ENCODE measurements around the gene MCEE. TPM values are rescaled to one million over a fixed set of nuclear protein-coding genes. Genes with fewer than 3 reads are reported as not detected.
"Not testable (repeated sequence)": the region's sequence is repeated elsewhere in the genome, so short reads cannot be mapped to it uniquely, and the experiment has no call there.

MCEE gene
- total and polyA plus RNA-seq, 8 donors = 15.6 to 33.2 (median 24.4) TPM

DNA sequence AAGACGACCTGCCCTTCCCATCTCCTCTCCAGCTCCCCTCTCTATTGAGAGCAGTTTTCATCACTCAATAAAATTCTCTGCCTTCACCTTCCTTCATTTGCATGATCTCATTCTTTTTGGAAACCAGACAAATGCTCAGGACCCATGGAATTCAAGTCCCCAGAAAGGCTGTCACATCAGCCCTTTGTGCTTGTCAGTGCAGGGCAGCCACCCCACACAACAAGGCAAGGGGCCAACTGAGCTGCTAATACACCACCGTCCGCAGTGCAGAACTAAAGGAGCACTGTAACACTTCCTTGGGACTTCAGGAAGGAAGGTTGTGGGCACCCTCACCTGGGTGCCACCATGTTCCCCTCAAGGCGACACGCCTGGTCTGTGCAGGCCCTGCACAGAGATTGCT, 26.2 kb downstream of the MCEE start:
- no peak overlapping the region for H3K27ac ChIP-seq
- TF ChIP-seq, protein P1, sequence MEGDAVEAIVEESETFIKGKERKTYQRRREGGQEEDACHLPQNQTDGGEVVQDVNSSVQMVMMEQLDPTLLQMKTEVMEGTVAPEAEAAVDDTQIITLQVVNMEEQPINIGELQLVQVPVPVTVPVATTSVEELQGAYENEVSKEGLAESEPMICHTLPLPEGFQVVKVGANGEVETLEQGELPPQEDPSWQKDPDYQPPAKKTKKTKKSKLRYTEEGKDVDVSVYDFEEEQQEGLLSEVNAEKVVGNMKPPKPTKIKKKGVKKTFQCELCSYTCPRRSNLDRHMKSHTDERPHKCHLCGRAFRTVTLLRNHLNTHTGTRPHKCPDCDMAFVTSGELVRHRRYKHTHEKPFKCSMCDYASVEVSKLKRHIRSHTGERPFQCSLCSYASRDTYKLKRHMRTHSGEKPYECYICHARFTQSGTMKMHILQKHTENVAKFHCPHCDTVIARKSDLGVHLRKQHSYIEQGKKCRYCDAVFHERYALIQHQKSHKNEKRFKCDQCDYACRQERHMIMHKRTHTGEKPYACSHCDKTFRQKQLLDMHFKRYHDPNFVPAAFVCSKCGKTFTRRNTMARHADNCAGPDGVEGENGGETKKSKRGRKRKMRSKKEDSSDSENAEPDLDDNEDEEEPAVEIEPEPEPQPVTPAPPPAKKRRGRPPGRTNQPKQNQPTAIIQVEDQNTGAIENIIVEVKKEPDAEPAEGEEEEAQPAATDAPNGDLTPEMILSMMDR (IDR thresholded peaks at IDR 0.05) = no peak
- intact Hi-C loops (cut with DNase I) = no loop called here
- H3K36me3 ChIP-seq = peaks cover 0 to 2% of the 10 kb centered on the region in 2 donors
- DNase-seq = no peak
- no peaks in the 10 kb centered on the region for H3K27me3 ChIP-seq
- no peaks in the 10 kb centered on the region for H3K4me1 ChIP-seq
- H3K4me3 ChIP-seq = no peak overlapping the region
- no peaks in the 10 kb centered on the region for H3K9me3 ChIP-seq
- ATAC-seq = no peak

DNA sequence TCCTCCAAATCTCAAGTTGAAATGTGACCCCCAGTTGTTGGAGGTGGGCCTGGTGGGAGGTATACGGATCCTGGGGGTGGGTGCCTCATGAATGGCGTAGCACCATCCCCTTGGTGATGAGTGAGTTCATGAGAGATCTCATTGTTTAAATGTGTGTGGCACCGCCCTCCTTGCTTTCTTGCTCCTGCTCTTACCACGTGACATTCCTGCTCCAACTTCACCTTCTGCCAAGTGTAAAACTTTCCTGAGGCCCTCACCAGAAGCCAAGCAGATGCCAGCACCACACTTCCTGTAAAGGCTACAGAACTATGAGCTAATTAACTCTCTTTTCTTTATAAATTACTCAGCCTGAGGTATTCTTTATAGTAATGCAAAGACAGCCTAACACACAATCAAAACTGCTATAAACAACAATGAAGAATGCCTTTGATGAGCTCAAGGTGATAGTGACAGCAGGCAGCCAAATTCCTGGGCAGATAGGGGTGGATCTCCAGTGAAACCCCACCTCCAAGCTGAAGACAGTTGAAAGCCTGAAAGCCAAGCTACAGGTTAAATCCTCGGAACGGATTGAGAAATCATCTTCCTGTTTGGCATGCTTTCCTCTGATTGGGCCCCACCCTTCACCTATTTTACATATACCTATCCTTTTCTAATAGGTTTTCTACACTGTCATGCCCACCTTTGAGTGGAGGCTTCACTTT, 26.9 kb downstream of the MCEE start:
- H3K9me3 ChIP-seq = no peaks in the 10 kb centered on the region
- H3K27me3 ChIP-seq = no peaks in the 10 kb centered on the region
- TF ChIP-seq, protein P1 (IDR thresholded peaks at IDR 0.05) = no peak
- H3K4me1 ChIP-seq = no peaks in the 10 kb centered on the region
- H3K36me3 ChIP-seq = no peaks in the 10 kb centered on the region
- no peak overlapping the region for H3K27ac ChIP-seq
- H3K4me3 ChIP-seq = no peak overlapping the region
- no peak for DNase-seq
- intact Hi-C loops (cut with DNase I) = no loop called here
- ATAC-seq = no peak

DNA sequence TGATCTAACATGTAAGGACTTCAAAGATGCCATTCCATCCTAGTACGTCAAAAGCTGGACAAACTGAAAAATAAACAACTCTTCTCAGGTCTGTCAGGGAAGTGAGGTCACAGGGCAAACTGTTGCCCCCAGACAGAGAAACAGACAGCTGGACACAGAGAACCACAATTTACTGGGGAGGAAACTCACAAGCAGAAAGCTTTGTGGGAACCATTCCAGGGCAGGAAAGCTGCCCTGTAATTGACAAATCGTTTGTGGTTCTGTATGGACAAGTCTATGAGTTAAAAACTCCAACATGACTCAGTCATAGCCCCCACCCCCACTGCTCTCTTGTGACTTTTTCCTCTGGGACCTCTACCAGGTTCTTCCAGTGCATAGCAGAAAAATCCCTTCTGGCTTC, 28.4 kb downstream of the MCEE start:
- Histone ChIP-seq H3K36me3 (no peaks in the 10 kb centered on the region), H3K27me3 (no peaks in the 10 kb centered on the region), H3K4me1 (no peaks in the 10 kb centered on the region), H3K9me3 (no peaks in the 10 kb centered on the region), H3K4me3 (no peak overlapping the region), H3K27ac (no peak overlapping the region)
- TF ChIP-seq, protein P1 (IDR thresholded peaks at IDR 0.05) = no peak
- ATAC-seq (peak; percentile 54), DNase-seq (peak in 1 of 4 donors; percentile 55)
- intact Hi-C loops (cut with DNase I) = no loop called here

DNA sequence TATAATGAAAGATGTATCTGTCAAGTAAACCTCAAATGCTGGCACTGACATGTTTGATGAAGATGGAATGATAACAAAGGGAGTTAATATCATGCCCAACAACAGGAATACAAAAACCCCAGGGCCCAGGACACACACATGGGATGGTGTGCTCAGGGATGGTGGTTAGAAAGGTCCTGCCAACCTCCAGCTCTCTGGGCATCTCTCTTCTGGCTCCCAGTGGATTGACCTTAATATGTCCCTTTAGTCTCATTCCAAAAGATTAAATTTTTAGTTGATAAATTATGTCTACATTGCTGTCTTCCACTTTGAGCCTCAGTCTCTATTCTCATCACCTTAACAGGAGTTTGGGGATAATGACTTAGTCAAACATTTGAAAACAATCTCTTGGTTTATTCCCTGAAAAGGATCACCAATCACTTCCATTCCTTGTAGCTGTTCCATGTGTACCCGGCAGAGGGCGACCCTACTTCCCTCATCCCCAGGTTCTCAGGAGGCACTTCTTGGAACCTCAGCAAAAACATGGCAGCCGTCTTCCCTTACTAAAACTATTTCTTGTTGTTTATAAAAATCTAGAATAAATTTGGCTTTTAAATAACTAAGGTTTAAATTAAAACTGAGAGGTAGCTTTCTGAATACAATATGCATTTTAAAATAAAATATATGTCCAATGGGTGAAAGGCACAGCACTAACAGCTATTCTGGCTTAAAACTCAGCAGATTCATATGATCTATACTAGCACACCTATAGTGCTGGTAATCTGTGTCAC, 29.6 kb downstream of the MCEE start:
- peak in 3 of 4 donors; percentile 7 to 60 (median 41) for DNase-seq
- Histone ChIP-seq H3K36me3 (no peaks in the 10 kb centered on the region), H3K27ac (no peak overlapping the region), H3K9me3 (no peaks in the 10 kb centered on the region), H3K4me1 (no peaks in the 10 kb centered on the region), H3K4me3 (no peak overlapping the region), H3K27me3 (no peaks in the 10 kb centered on the region)
- peak; percentile 95 for ATAC-seq
- intact Hi-C loops (cut with DNase I) = no loop called here
- TF ChIP-seq, protein P1 (IDR thresholded peaks at IDR 0.05) = peak; percentile 58 to 81

DNA sequence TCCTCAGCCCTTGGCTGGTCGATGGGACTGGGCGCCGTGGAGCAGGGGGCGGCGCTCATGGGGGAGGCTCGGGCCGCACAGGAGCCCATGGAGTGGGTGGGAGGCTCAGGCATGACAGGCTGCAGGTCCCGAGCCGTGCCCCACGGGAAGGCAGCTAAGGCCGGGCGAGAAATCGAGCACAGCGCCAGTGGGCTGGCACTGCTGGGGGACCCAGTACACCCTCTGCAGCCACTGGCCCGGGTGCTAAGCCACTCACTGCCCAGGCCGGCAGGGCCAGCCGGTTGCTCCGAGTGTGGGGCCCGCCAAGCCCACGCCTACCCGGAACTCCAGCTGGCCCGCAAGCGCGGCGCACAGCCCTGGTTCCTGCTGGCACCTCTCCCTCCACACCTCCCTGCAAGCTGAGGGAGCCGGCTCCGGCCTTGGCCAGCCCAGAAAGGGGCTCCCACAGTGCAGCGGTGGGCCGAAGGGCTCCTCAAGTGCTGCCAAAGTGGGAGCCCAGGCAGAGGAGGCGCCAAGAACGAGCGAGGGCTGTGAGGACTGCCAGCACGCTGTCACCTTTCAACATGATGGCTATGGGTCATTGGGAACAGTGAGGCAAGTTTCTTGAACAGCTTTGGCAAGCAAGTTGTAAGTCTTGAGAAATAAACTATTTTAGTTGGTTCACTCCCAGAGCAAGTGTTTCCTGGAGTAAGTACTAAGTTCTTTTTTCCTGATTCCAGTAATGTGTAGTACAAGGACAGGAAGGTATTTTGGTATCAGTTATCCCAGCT, 37.4 kb downstream of the MCEE start:
- H3K36me3 ChIP-seq; H3K9me3 ChIP-seq; H3K4me1 ChIP-seq; ATAC-seq; DNase-seq; intact Hi-C loops (cut with DNase I); H3K4me3 ChIP-seq; H3K27ac ChIP-seq; H3K27me3 ChIP-seq: not testable (repeated sequence)

DNA sequence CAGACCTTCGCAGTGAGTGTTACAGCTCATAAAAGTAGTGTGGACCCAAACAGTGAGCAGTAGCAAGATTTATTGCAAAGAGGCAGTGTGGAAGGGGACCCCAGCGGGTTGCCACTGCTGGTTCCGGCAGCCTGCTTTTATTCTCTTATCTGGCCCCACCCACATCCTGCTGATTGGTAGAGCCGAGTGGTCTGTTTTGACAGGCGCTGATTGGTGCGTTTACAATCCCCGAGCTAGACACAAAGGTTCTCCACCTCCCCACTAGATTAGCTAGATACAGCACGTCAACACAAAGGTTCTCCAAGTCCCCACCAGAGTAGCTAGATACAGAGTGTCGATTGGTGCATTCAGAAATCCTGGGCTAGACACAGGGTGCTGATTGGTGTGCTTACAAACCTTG, 38.2 kb downstream of the MCEE start:
- intact Hi-C loops (cut with DNase I); DNase-seq: not testable (repeated sequence)

DNA sequence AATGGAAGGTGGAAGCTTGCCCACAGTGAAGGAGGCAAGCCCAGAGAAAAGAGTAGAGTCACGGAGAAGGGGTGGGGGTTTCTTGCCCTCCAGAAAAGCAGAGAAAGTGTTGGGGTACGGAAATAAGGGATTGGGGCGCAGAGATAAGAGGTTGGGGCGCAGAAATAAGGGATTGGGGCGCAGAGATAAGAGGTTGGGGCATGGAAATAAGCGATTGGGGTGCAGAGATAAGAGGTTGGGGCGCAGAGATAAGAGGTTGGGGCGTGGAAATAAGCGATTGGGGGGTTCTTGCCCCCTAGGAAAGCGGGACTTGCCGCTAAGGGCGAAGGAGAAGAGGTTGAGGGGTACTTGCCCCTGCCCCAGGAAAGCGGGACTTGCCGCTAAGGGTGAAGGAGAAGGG, 40.6 kb downstream of the MCEE start:
- H3K9me3 ChIP-seq; H3K27me3 ChIP-seq; ATAC-seq; intact Hi-C loops (cut with DNase I); H3K27ac ChIP-seq; H3K4me1 ChIP-seq; H3K4me3 ChIP-seq; H3K36me3 ChIP-seq; DNase-seq: not testable (repeated sequence)

More for the DNA sequence above, 38.2 kb downstream of the MCEE start:
- H3K27me3 ChIP-seq, H3K9me3 ChIP-seq, H3K4me3 ChIP-seq, H3K36me3 ChIP-seq, ATAC-seq, H3K4me1 ChIP-seq, H3K27ac ChIP-seq: not testable (repeated sequence)

DNA sequence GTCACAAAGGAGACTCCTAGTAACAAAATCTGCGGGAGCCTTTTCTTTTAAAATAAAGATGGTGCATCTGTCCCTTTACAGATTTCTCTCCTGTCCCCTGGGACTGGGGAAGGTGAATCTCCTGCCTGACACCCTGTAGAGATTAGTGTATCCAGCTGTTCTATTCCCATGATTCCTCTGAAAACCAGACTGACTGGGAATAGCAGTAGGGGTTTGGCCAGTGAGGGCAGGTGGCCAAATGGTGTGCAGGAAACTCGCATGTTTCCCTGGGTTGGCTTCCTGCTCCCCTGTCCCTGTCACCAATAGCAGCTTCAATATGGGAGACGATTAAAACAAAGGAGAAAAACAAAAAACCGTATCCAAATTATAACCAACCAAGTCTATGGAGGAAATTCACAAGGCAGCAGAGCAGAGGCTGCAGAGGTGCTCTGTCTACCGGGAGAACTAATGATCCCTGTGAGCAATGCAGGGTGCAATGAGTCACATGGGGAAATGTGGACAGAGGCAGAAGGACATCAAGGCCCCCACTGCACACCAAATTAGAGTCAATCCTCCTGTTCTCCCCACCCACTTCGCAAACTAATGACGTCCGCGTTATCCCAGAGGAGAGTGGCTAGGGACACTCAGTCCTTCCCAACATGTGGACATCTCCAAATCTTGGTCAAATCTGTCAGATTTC, 44.6 kb downstream of the MCEE start:
- DNase-seq; intact Hi-C loops (cut with DNase I); ATAC-seq; H3K27me3 ChIP-seq; H3K27ac ChIP-seq; H3K36me3 ChIP-seq; H3K9me3 ChIP-seq; H3K4me3 ChIP-seq: not testable (repeated sequence)
- peaks cover 0 to 14% of the 10 kb centered on the region in 2 donors for H3K4me1 ChIP-seq

All from left lung (tissue), 10 donors.